K562 (cell line): Measurements from ENCODE around the gene RNH1. TPM values are rescaled to one million over a fixed set of nuclear protein-coding genes. Genes with fewer than 3 reads are reported as not detected.
A peak's percentile ranks its signal among the peaks of the same experiment; 100 is the strongest.

Experiments
- ATAC-seq: fragments of 200-7000 bp; cut with Tn5 transposase; 3 replicates; pipeline ENCODE4 v1.9.1; 2020; ENCODE audit warnings: moderate library complexity
- BruUV-seq: library from RNA; stranded (reverse); fragments of 400-500 nt; replicated peaks from 2 replicates; lab custom pipeline; 2021; lab: Mats Ljungman, UMichigan
- CTCF ChIA-PET: fragments of 300-600 bp; formaldehyde crosslinking; extraction: SDS; loops from one replicate; lab custom pipeline; 2021; ENCODE audit warnings: low intra/inter-chr PET ratio; lab: Yijun Ruan, JAX
- POLR2A ChIA-PET: fragments of 300-600, 350-650 bp; sonication (Branson Sonifier 250); formaldehyde crosslinking; extraction: SDS; loops from one replicate; lab custom pipeline; 2021; ENCODE audit warnings: antibody characterized with exemption, inconsistent platforms; lab: Yijun Ruan, JAX
- DNase-seq, 4 experiments: peaks; one replicate each; pipeline versions ENCODE4 v3.0.0 to v3.0.0-alpha.2; 2011 to 2018; ENCODE audit warnings: low spot score in 3 of 4, mixed read lengths in 3 of 4; ENCODE audit errors: extremely low read depth in 1 of 4
- FAIRE-seq: peaks from 2 replicates; lab custom pipeline; 2011; peaks lifted over from hg19 to GRCh38; lab: Jason Lieb, UNC
- H2AFZ ChIP-seq: 2 replicates; pipeline ENCODE4 v1.6.0; 2011; ENCODE audit warnings: low read depth, low read length, control low read depth, inconsistent platforms
- H3K27ac ChIP-seq: fragments of 200-600 bp; 3 replicates; pipeline ENCODE4 v1.8.0; 2011; ENCODE audit warnings: low read depth, mild to moderate bottlenecking, control low read depth, inconsistent platforms, low read length, moderate library complexity, mixed read lengths; ENCODE audit errors: extremely low read depth
- H3K27me3 ChIP-seq, 2 experiments: fragments of 300-600 bp in 1 of 2; 2 replicates in 1 of 2; 3 replicates in 1 of 2; pipeline versions ENCODE4 v1.6.0 to v1.8.0; 2011; ENCODE audit warnings: inconsistent platforms in 2 of 2, low read length in 2 of 2, mild to moderate bottlenecking in 1 of 2, mixed read lengths in 1 of 2, moderate library complexity in 1 of 2; ENCODE audit not compliant: control insufficient read depth in 2 of 2, insufficient read depth in 2 of 2
- H3K36me3 ChIP-seq: fragments of 300-600 bp; 3 replicates; pipeline ENCODE4 v1.8.0; 2011; ENCODE audit warnings: mild to moderate bottlenecking, low read length, inconsistent platforms; ENCODE audit not compliant: control insufficient read depth, insufficient read depth
- H3K4me1 ChIP-seq, 2 experiments: fragments of 200-600 bp in 1 of 2; replicated peaks in 1 of 2; 2 replicates in 1 of 2; 3 replicates in 1 of 2; pipeline versions ENCODE4 v1.5.1 to v1.8.0; 2011; ENCODE audit warnings: inconsistent platforms in 2 of 2, low read length in 2 of 2, mild to moderate bottlenecking in 1 of 2, mixed read lengths in 1 of 2, moderate library complexity in 1 of 2; ENCODE audit not compliant: control insufficient read depth in 2 of 2, insufficient read depth in 2 of 2
- H3K4me2 ChIP-seq: 2 replicates; pipeline ENCODE4 v1.6.1; 2011; ENCODE audit warnings: low read length, control low read depth, inconsistent platforms, mixed read lengths; ENCODE audit not compliant: insufficient read depth
- H3K4me3 ChIP-seq: fragments of 200-600 bp; sonication (generic), shearing (Covaris generic); 2 replicates; pipeline ENCODE4 v1.5.1; 2016; ENCODE audit warnings: control low read depth, inconsistent platforms
- H3K79me2 ChIP-seq: fragments of 200-600 bp; 3 replicates; pipeline ENCODE4 v1.8.0; 2011; ENCODE audit warnings: low read length, inconsistent platforms; ENCODE audit not compliant: control insufficient read depth, insufficient read depth
- H3K9ac ChIP-seq, 2 experiments: 2 replicates each; pipeline versions ENCODE4 v1.6.0 to v1.6.1; 2011; ENCODE audit warnings: low read depth in 2 of 2, low read length in 2 of 2, control low read depth in 1 of 2, inconsistent platforms in 1 of 2, mild to moderate bottlenecking in 1 of 2, mixed read lengths in 1 of 2; ENCODE audit not compliant: insufficient read depth in 1 of 2
- H3K9me1 ChIP-seq: one replicate; pipeline ENCODE4 v1.6.0; 2011; ENCODE audit warnings: inconsistent platforms, mild to moderate bottlenecking, low read length, moderate library complexity; ENCODE audit not compliant: control insufficient read depth, insufficient read depth
- H3K9me3 ChIP-seq: replicated peaks from 2 replicates; pipeline ENCODE4 v1.5.1; 2011; ENCODE audit warnings: low read depth, low read length, inconsistent platforms; ENCODE audit not compliant: control insufficient read depth, insufficient read depth
- H4K20me1 ChIP-seq: replicated peaks from 2 replicates; pipeline ENCODE4 v1.6.1; 2011; ENCODE audit warnings: low read length, inconsistent platforms, mixed read lengths; ENCODE audit not compliant: control insufficient read depth, insufficient read depth
- CREB5 ChIP-seq: fragments of 250-450 bp; sonication (Bioruptor Pico); IDR thresholded peaks from 2 replicates; pipeline ENCODE4 v1.5.0; 2020; ENCODE audit warnings: mild to moderate bottlenecking
- ETS2 ChIP-seq: IDR thresholded peaks from 2 replicates; pipeline ENCODE4 v1.6.1; 2016; ENCODE audit warnings: borderline replicate concordance, missing genetic modification characterization, mild to moderate bottlenecking, moderate library complexity, missing compliant biosample characterization; ENCODE audit not compliant: poor library complexity, severe bottlenecking
- HDGF ChIP-seq: fragments of 450-650 bp; IDR thresholded peaks from 2 replicates; pipeline ENCODE4 v1.6.1; 2016
- NR4A1 ChIP-seq, 2 experiments: fragments of 250-450 bp in 1 of 2; fragments of 450-650 bp in 1 of 2; sonication (Bioruptor Pico) in 1 of 2; IDR thresholded peaks; 2 replicates each; pipeline versions ENCODE4 v1.4.0 to v1.6.1; 2016 to 2020; ENCODE audit warnings: mild to moderate bottlenecking in 2 of 2, missing compliant biosample characterization in 1 of 2, missing genetic modification characterization in 1 of 2, moderate library complexity in 1 of 2
- PTTG1 ChIP-seq: fragments of 450-650 bp; IDR thresholded peaks from 2 replicates; pipeline ENCODE4 v1.6.1; 2016; ENCODE audit warnings: low read depth, mild to moderate bottlenecking, missing genetic modification characterization, missing compliant biosample characterization
- SETDB1 ChIP-seq: IDR thresholded peaks from one replicate; pipeline ENCODE4 v1.6.1; 2012; ENCODE audit warnings: low read length, control low read depth, inconsistent platforms
- SRSF7 ChIP-seq: fragments of 200-400 bp; formaldehyde crosslinking; optimal IDR thresholded peaks from 2 replicates; pipeline ENCODE3; 2017; ENCODE audit warnings: mild to moderate bottlenecking, low read depth, low read length
- TAL1 ChIP-seq: fragments of 450-650 bp; IDR thresholded peaks from 2 replicates; pipeline ENCODE4 v1.6.1; 2016; ENCODE audit warnings: mild to moderate bottlenecking
- ZKSCAN3 ChIP-seq: fragments of 250-450 bp; sonication (Bioruptor Pico); IDR thresholded peaks from 2 replicates; pipeline ENCODE4 v1.4.0; 2020
- ZNF239 ChIP-seq: fragments of 250-450 bp; sonication (Bioruptor Pico); IDR thresholded peaks from 2 replicates; pipeline ENCODE4 v1.4.0; 2020; ENCODE audit warnings: mild to moderate bottlenecking
- ZNF354B ChIP-seq: fragments of 250-450 bp; sonication (Bioruptor Pico); IDR thresholded peaks from 2 replicates; pipeline ENCODE4 v1.4.0; 2020
- ZNF699 ChIP-seq: fragments of 250-450 bp; sonication (Bioruptor Pico); IDR thresholded peaks from 2 replicates; pipeline ENCODE4 v1.8.0; 2021; ENCODE audit warnings: mild to moderate bottlenecking, moderate library complexity; ENCODE audit not compliant: insufficient replicate concordance
- ZNF79 ChIP-seq: fragments of 250-450 bp; sonication (Bioruptor Pico); IDR thresholded peaks from 2 replicates; pipeline ENCODE4 v1.4.0; 2020; ENCODE audit warnings: low read depth, mild to moderate bottlenecking, moderate library complexity
- WGBS: fragments of 100-300 bp; shearing (Covaris generic); methylation state at CpG from one replicate; pipeline ENCODE4 v1.1.6; 2016; ENCODE audit warnings: low coverage, mixed read lengths; ENCODE audit not compliant: insufficient coverage; ENCODE audit errors: missing lambda C conversion rate; 5-methylcytosine and 5-hydroxymethylcytosine counted together
- in situ Hi-C: fragments of 300-500 bp; cut with MboI; formaldehyde crosslinking; loops from 4 replicates; pipeline ENCODE4 v1.15.0; 2018; ENCODE audit warnings: inconsistent platforms, mixed read lengths
- intact Hi-C: fragments of 100-400 bp; cut with micrococcal nuclease; formaldehyde crosslinking; loops from 2 replicates; pipeline ENCODE4 v1.14.2; 2022
- polyA plus RNA-seq, 8 experiments: library from polyadenylated mRNA; depleted of rRNA in 4 of 8; stranded (reverse) in 5 of 8; unstranded in 3 of 8; fragments of >200 nt; fragmentation: Nextera tagmentation in 2 of 8; fragmentation: Illumina TruSeq in 1 of 8; extraction: Ambion mirVana in 2 of 8; extraction: Trizol in 1 of 8; gene quantifications; 2 replicates each; pipeline versions ENCODE4 v1.2.1 to v1.2.3, GENCODE V29; 2011 to 2014; ENCODE audit warnings: inconsistent platforms in 1 of 8, missing spikeins in 1 of 8
- total RNA-seq, 7 experiments: library from RNA; depleted of rRNA in 6 of 7; stranded (reverse); fragments of >200 nt in 6 of 7; fragmentation: Illumina TruSeq in 2 of 7; extraction: Trizol in 2 of 7; gene quantifications; 2 replicates each; pipeline versions ENCODE4 v1.2.1 to v1.2.3, GENCODE V29; 2011 to 2021; ENCODE audit warnings: low replicate concordance in 1 of 7
- TF ChIP-seq, protein P1 (sequence below): IDR thresholded peaks from 2 replicates; pipeline ENCODE4 v1.6.1; 2012; ENCODE audit warnings: low read depth, low read length, improper control_type of control experiment, borderline replicate concordance
- TF ChIP-seq, protein P2 (sequence below): fragments of 450-650 bp; formaldehyde crosslinking; IDR thresholded peaks from 2 replicates; pipeline ENCODE4 v1.4.0; 2020; ENCODE audit warnings: mild to moderate bottlenecking, mixed read lengths

RNH1 gene
- total and polyA plus RNA-seq, 9 of the 15 experiments (the other 6 are each of a cell fraction or from before 2014, with no cell fraction given): 2.5 to 160 (median 44.3) TPM

- intact Hi-C loops (no loop called here), in situ Hi-C loops (no loop called here)
- Histone ChIP-seq H3K9me3 (no peaks in the 10 kb centered on the region), H3K9me1 (no peaks in the 10 kb centered on the region), H3K9ac (no peak overlapping the region), H3K79me2 (peaks cover 48% of the 10 kb centered on the region), H3K4me2 (no peak overlapping the region), H3K27me3 (no peaks in the 10 kb centered on the region), H2AFZ (no peak overlapping the region), H4K20me1 (no peaks in the 10 kb centered on the region), H3K4me1 (peaks cover 0 to 44% of the 10 kb centered on the region in 2 experiments; a peak in 2 of 5 replicates), H3K4me3 (no peak overlapping the region), H3K36me3 (peaks cover 29% of the 10 kb centered on the region), H3K27ac (no peak overlapping the region)
- DNase-seq (no peak), FAIRE-seq (peak; percentile 63), ATAC-seq (no peak)
- 97% methylated on average over 48 of the region's 48 CpGs for WGBS
- CTCF ChIA-PET: no interaction called here
- BruUV-seq: no TSS peak
- POLR2A ChIA-PET: no interaction called here
- peak; percentile 42; the same call in 1 of the 2 replicates for TF ChIP-seq PTTG1 (tag)
- no peak for TF ChIP-seq ZNF354B (CRISPR knock-in tag)
- peak; percentile 21; the same call in 1 of the 2 replicates for TF ChIP-seq CREB5 (CRISPR knock-in tag)
- TF ChIP-seq, protein P1, sequence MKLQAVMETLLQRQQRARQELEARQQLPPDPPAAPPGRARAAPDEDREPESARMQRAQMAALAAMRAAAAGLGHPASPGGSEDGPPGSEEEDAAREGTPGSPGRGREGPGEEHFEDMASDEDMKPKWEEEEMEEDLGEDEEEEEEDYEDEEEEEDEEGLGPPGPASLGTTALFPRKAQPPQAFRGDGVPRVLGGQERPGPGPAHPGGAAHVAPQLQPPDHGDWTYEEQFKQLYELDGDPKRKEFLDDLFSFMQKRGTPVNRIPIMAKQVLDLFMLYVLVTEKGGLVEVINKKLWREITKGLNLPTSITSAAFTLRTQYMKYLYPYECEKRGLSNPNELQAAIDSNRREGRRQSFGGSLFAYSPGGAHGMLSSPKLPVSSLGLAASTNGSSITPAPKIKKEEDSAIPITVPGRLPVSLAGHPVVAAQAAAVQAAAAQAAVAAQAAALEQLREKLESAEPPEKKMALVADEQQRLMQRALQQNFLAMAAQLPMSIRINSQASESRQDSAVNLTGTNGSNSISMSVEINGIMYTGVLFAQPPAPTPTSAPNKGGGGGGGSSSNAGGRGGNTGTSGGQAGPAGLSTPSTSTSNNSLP: no peak
- TF ChIP-seq SRSF7: no peak
- TF ChIP-seq NR4A1 (CRISPR knock-in tag; IDR thresholded peaks at IDR 0.05): no peak
- peak; percentile 73 for TF ChIP-seq NR4A1 (tag; IDR thresholded peaks at IDR 0.05)
- peak; percentile 85 for TF ChIP-seq ZNF699 (CRISPR knock-in tag)
- no peak for TF ChIP-seq TAL1
- TF ChIP-seq ZKSCAN3: peak; percentile 34; the same call in 1 of the 2 replicates
- no peak for TF ChIP-seq ZNF239
- TF ChIP-seq ETS2 (tag): no peak
- TF ChIP-seq SETDB1: no peak
- TF ChIP-seq, protein P2, sequence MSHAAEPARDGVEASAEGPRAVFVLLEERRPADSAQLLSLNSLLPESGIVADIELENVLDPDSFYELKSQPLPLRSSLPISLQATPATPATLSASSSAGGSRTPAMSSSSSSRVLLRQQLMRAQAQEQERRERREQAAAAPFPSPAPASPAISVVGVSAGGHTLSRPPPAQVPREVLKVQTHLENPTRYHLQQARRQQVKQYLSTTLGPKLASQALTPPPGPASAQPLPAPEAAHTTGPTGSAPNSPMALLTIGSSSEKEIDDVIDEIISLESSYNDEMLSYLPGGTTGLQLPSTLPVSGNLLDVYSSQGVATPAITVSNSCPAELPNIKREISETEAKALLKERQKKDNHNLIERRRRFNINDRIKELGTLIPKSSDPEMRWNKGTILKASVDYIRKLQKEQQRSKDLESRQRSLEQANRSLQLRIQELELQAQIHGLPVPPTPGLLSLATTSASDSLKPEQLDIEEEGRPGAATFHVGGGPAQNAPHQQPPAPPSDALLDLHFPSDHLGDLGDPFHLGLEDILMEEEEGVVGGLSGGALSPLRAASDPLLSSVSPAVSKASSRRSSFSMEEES (CRISPR knock-in tag): peak; percentile 5; the same call in 1 of the 2 replicates
- no peak for TF ChIP-seq HDGF
- TF ChIP-seq ZNF79 (CRISPR knock-in tag): no peak
Measured at GRCh38 chr11:474914-475506, 32.0 kb downstream of the RNH1 start.
